Measurements from ENCODE around the gene NCBP3.
"Not testable (repeated sequence)": the region's sequence is repeated elsewhere in the genome, so short reads cannot be mapped to it uniquely, and the experiment has no call there.

NCBP3 gene

DNA sequence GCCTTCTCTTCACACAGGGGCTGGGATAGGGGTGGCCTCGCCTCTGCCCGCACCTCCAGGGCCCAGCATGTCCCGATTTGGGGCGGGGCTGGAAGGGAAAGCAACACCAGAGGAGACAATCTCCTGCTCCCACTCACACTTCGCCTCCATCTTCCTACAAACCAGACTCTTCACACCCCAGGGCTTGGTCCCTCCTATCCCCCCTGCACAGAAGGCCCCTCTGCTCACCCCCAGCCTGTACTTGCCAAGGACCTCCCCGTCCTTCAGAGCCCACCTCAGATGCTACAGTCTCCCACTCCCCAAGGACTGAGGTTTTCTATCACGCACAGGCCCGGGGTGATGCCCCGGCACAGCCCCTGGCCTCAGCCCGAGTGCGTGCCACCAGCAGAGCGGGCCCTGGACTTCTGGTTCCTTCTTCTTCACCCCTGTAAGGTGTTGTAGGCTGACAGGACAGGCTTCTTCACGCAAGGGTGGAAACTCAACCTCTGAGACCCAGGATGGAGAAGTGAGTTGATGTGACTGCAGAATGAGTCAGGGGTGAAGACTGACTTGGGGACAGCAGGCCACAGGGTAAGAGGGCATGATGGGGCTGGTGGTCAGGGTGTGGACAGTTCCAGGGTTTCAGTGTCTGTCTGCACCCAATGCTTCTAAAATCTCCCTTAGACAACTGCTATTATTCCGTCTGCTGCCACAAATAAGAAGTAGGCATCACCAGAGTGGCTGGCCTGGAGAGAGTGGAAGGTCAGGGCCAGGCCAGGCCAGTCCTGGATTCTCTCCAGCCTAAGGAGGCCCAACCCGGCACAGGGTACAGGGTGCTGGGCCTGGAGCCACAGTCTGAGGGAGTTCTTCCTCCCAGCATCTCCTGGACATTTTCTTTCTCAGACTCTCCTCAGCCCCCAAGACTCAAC, 47.5 kb downstream of the NCBP3 start:
- no peak overlapping the region for H3K4me3 ChIP-seq (ENCODE audit: low read depth in 1 of 5, low read length in 5 of 5)
- peaks cover 0 to 12% (median 7%) of the 10 kb centered on the region in 5 donors for H3K4me1 ChIP-seq (ENCODE audit: control insufficient read depth in 5 of 5, insufficient read depth in 5 of 5, low read length in 5 of 5)
- H3K9me3 ChIP-seq (ENCODE audit: control insufficient read depth in 5 of 5, low read length in 5 of 5): no peaks in the 10 kb centered on the region
- H3K27me3 ChIP-seq (ENCODE audit: control insufficient read depth in 5 of 5, insufficient read depth in 4 of 5, low read length in 5 of 5): peaks cover 0 to 3% (median 0%) of the 10 kb centered on the region in 5 donors
- peaks cover 0 to 5% (median 0%) of the 10 kb centered on the region in 5 donors for H3K36me3 ChIP-seq (ENCODE audit: control insufficient read depth in 5 of 5, insufficient read depth in 5 of 5, low read length in 5 of 5)
- peak overlapping the region in 1 of 5 donors; percentile 19 for H3K9ac ChIP-seq (ENCODE audit: low read length in 5 of 5)
- H3K27ac ChIP-seq (ENCODE audit: low read depth, low read length): no peak overlapping the region

DNA sequence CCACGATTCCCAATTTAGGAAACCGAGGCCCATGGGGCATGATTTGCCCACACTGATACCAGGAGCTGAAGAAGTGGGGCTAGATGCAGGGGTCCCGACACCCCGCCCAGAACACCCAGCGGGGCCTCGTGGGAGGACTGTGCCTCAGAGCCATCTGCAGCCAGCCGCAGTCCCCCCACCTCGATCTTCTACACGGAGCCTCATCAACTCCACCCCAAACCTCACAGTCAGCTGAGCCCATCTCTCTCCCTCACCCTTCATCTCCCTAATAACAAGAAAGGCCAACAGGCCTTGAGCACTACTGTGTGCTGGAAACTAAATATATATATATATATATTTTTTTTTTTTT, 49.2 kb downstream of the NCBP3 start:
- H3K27ac ChIP-seq (ENCODE audit: low read depth, low read length): no peak overlapping the region
- no peak overlapping the region for H3K4me3 ChIP-seq (ENCODE audit: low read depth in 1 of 5, low read length in 5 of 5)
- no peaks in the 10 kb centered on the region for H3K9me3 ChIP-seq (ENCODE audit: control insufficient read depth in 5 of 5, low read length in 5 of 5)
- H3K9ac ChIP-seq (ENCODE audit: low read length in 5 of 5): no peak overlapping the region
- H3K36me3 ChIP-seq (ENCODE audit: control insufficient read depth in 5 of 5, insufficient read depth in 5 of 5, low read length in 5 of 5): peaks cover 0 to 4% (median 0%) of the 10 kb centered on the region in 5 donors
- no peaks in the 10 kb centered on the region for H3K4me1 ChIP-seq (ENCODE audit: control insufficient read depth in 5 of 5, insufficient read depth in 5 of 5, low read length in 5 of 5)
- H3K27me3 ChIP-seq (ENCODE audit: control insufficient read depth in 5 of 5, insufficient read depth in 4 of 5, low read length in 5 of 5): peaks cover 0 to 3% (median 0%) of the 10 kb centered on the region in 5 donors

DNA sequence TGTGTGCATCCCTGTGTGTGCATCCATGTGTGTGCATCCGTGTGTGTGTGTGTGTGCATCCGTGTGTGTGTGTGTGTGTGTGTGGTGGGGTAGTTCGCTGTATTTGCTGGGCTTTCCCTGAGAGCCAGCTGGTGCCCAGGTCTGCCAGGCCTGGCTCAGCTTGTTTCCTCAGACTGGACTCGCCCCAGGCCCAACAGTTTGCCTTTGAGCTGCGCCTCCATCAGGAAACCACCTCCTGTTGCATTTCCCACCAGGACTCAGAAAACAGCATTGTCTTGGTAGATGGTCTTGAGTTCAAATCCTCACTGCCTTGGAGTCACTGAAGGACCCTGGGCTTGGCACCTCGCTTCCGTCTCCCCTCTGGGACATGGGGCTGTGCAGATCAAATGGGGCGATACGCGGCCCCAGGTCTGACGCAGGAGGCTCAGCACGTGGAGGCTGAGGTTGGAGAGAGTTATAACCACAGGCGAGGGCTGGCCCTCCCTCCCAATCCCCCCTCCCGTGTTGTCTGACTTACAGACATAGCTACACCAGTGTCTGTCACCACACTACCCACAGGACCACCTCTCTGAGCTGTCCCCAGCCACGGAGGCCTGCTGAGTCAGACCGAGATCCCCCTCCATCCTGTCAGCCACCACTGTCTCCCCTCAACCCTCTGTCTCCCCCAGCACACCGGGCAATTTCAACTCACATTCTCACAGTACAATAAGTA, 49.8 kb downstream of the NCBP3 start:
- no peak overlapping the region for H3K27ac ChIP-seq (ENCODE audit: low read depth, low read length)
- H3K9me3 ChIP-seq (ENCODE audit: control insufficient read depth in 5 of 5, low read length in 5 of 5): no peaks in the 10 kb centered on the region
- no peak overlapping the region for H3K4me3 ChIP-seq (ENCODE audit: low read depth in 1 of 5, low read length in 5 of 5)
- no peak overlapping the region for H3K9ac ChIP-seq (ENCODE audit: low read length in 5 of 5)
- no peaks in the 10 kb centered on the region for H3K4me1 ChIP-seq (ENCODE audit: control insufficient read depth in 5 of 5, insufficient read depth in 5 of 5, low read length in 5 of 5)
- peaks cover 0 to 3% (median 0%) of the 10 kb centered on the region in 5 donors for H3K27me3 ChIP-seq (ENCODE audit: control insufficient read depth in 5 of 5, insufficient read depth in 4 of 5, low read length in 5 of 5)
- no peaks in the 10 kb centered on the region for H3K36me3 ChIP-seq (ENCODE audit: control insufficient read depth in 5 of 5, insufficient read depth in 5 of 5, low read length in 5 of 5)

DNA sequence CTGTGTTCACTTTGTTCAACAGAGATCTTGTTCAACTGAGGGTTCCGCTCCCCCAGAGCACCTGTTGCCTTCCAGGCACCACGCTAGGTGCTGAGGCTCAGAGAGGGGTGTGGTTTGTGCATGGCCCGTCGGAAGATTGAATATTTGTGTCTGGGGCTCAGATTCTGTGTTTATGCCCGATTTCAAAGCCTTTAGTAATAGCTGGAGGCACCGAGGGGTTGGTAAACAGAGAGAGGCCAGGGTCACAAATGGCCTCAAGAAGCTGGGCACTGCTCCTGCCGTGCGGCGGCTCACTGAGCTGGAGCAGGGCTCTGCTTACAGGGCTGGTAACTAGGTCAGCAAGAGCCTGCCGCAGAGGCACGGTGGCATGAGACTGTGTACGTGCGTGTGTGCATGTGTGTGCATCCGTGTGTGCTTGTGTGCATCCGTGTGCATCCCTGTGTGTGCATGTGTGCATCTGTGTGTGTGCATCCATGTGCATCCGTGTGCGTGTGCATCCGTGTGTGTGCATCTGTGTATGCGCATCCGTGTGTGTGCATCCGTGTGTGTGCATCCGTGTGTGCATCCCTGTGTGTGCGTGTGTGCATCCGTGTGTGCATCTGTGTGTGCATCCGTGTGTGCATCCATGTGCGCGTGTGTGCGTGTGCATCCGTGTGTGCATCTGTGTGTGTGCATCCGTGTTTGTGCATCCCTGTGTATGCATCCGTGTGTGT, 50.5 kb downstream of the NCBP3 start:
- Histone ChIP-seq H3K27ac (ENCODE audit: low read depth, low read length) (no peak overlapping the region), H3K9ac (ENCODE audit: low read length in 5 of 5) (no peak overlapping the region), H3K27me3 (ENCODE audit: control insufficient read depth in 5 of 5, insufficient read depth in 4 of 5, low read length in 5 of 5) (peaks cover 0 to 3% (median 0%) of the 10 kb centered on the region in 5 donors), H3K4me3 (ENCODE audit: low read depth in 1 of 5, low read length in 5 of 5) (no peak overlapping the region), H3K4me1 (ENCODE audit: control insufficient read depth in 5 of 5, insufficient read depth in 5 of 5, low read length in 5 of 5) (no peaks in the 10 kb centered on the region), H3K36me3 (ENCODE audit: control insufficient read depth in 5 of 5, insufficient read depth in 5 of 5, low read length in 5 of 5) (no peaks in the 10 kb centered on the region), H3K9me3 (ENCODE audit: control insufficient read depth in 5 of 5, low read length in 5 of 5) (no peaks in the 10 kb centered on the region)

DNA sequence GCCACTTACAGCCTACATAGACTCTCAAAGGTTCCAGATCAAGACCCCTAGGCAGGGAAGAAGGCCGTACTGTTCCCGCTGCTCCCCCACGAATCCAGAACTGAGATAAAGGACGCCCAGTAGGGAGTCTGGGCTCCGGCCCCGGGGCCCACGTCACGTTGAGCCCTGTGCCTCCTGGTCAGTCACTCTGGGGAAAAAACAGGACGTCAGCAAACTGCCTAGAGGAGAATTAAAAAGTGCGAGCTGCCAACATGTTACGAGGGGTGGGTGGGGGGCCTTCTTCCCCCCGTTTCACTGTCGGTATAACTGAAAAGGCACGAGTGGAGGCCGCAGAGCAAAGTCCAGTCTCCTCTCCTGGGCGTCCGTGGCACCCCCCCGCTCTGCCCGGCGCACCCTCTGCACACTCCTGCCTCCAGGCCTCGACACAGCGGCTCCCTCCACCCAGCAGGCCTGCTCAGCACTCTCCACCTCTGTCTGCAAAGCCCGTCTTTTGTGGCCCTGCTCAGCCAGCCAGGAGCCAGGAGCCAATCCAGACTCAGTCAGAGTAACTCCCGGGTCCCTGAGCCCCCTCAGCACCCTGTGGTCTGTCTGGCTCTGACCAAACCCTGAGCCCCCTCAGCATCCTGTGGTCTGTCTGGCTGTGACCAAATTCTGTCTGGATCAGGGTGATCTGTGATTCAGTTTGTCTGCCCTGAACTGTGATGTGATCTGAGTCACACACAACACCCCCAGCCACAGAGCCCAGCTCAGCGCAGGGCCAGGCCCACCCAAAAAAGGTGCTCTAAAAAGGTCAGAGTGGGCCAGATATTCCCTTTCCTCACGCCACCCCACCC, 51.3 kb downstream of the NCBP3 start:
- H3K36me3 ChIP-seq (ENCODE audit: control insufficient read depth in 5 of 5, insufficient read depth in 5 of 5, low read length in 5 of 5): no peaks in the 10 kb centered on the region
- H3K4me1 ChIP-seq (ENCODE audit: control insufficient read depth in 5 of 5, insufficient read depth in 5 of 5, low read length in 5 of 5): no peaks in the 10 kb centered on the region
- H3K4me3 ChIP-seq (ENCODE audit: low read depth in 1 of 5, low read length in 5 of 5): no peak overlapping the region
- H3K9me3 ChIP-seq (ENCODE audit: control insufficient read depth in 5 of 5, low read length in 5 of 5): no peaks in the 10 kb centered on the region
- H3K27ac ChIP-seq (ENCODE audit: low read depth, low read length): no peak overlapping the region
- peaks cover 0 to 3% (median 0%) of the 10 kb centered on the region in 5 donors for H3K27me3 ChIP-seq (ENCODE audit: control insufficient read depth in 5 of 5, insufficient read depth in 4 of 5, low read length in 5 of 5)
- H3K9ac ChIP-seq (ENCODE audit: low read length in 5 of 5): no peak overlapping the region

DNA sequence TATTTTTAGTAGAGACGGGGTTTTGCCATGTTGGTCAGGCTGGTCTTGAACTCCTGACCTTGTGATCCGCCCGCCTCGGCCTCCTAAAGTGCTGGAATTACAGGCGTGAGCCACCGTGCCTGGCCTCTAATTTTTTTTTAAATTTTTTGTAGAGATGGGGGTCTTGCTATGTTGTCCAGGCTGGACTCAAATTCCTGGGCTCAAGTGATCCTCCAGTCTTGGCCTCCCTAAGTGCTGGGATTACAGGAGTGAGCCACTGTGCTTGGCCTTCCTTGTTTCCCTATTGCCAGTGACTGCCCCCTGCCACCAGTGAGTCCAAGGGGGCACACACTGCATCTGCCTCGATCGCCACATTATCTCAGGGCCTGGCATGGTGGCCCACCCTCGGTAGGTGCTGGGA, 51.9 kb downstream of the NCBP3 start:
- H3K9me3 ChIP-seq (ENCODE audit: control insufficient read depth in 5 of 5, low read length in 5 of 5); H3K27me3 ChIP-seq (ENCODE audit: control insufficient read depth in 5 of 5, insufficient read depth in 4 of 5, low read length in 5 of 5); H3K27ac ChIP-seq (ENCODE audit: low read depth, low read length); H3K36me3 ChIP-seq (ENCODE audit: control insufficient read depth in 5 of 5, insufficient read depth in 5 of 5, low read length in 5 of 5); H3K4me1 ChIP-seq (ENCODE audit: control insufficient read depth in 5 of 5, insufficient read depth in 5 of 5, low read length in 5 of 5); H3K9ac ChIP-seq (ENCODE audit: low read length in 5 of 5); H3K4me3 ChIP-seq (ENCODE audit: low read depth in 1 of 5, low read length in 5 of 5): not testable (repeated sequence)

DNA sequence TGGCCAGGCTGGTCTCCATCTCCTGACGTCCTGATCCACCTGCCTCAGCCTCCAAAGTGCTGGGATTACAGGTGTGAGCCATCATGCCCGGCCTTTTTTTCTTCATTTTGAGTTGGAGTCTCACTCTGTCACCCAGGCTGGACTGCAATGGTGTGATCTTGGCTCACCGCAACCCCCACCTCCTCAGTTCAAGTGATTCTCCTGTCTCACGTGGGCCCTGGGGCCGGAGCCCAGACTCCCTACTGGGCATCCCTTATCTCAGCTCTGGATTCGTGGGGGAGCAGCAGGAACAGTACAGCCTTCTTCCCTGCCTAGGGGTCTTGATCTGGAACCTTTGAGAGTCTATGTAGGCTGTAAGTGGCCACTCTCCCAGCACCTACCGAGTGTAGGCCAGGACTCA, 52.8 kb downstream of the NCBP3 start:
- not testable (repeated sequence) for H3K36me3 ChIP-seq (ENCODE audit: control insufficient read depth in 5 of 5, insufficient read depth in 5 of 5, low read length in 5 of 5); H3K27ac ChIP-seq (ENCODE audit: low read depth, low read length); H3K9ac ChIP-seq (ENCODE audit: low read length in 5 of 5); H3K4me1 ChIP-seq (ENCODE audit: control insufficient read depth in 5 of 5, insufficient read depth in 5 of 5, low read length in 5 of 5); H3K9me3 ChIP-seq (ENCODE audit: control insufficient read depth in 5 of 5, low read length in 5 of 5); H3K4me3 ChIP-seq (ENCODE audit: low read depth in 1 of 5, low read length in 5 of 5); H3K27me3 ChIP-seq (ENCODE audit: control insufficient read depth in 5 of 5, insufficient read depth in 4 of 5, low read length in 5 of 5)

DNA sequence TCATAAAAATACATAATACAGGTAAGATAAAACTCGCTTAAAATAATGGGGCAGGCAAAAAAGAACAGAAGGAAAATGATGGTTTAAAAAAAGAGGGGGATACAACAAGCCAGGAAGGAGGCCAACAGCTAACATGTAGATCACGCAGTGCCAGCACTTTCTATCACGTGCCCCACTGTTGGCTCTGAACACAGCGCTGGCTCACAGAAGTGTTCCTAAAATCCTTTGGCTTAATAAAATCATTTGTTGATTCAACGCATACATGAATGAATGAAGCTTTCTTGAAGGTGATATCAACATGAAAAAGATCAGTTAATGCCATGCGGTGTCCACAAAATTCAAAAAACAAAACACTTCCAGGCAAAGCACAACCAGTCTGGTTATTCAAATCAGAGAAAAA, 53.6 kb downstream of the NCBP3 start:
- Histone ChIP-seq H3K9ac (ENCODE audit: low read length in 5 of 5) (no peak overlapping the region), H3K9me3 (ENCODE audit: control insufficient read depth in 5 of 5, low read length in 5 of 5) (no peaks in the 10 kb centered on the region), H3K27ac (ENCODE audit: low read depth, low read length) (no peak overlapping the region), H3K4me1 (ENCODE audit: control insufficient read depth in 5 of 5, insufficient read depth in 5 of 5, low read length in 5 of 5) (no peaks in the 10 kb centered on the region), H3K4me3 (ENCODE audit: low read depth in 1 of 5, low read length in 5 of 5) (no peak overlapping the region), H3K27me3 (ENCODE audit: control insufficient read depth in 5 of 5, insufficient read depth in 4 of 5, low read length in 5 of 5) (peaks cover 0 to 3% (median 0%) of the 10 kb centered on the region in 5 donors), H3K36me3 (ENCODE audit: control insufficient read depth in 5 of 5, insufficient read depth in 5 of 5, low read length in 5 of 5) (no peaks in the 10 kb centered on the region)

DNA sequence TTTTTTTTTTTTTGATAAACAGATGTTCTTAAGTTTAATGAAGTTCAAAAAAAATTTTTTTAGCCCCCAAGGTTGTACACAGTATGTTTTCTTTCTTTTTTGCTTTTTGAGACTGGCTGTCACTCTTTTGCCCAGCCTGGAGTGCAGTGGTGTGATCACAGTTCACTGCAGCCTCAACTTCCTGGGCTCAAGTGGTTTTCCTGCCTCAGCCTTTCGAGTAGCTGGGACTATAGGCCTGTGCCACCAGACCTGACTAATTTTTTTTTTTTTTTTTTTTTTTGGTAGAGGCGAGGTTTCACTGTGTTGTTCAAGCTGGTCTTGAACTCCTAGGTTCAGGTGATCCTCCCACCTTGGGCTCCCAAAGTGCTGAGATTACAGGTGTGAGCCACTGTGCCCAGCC, 57.8 kb downstream of the NCBP3 start:
- Histone ChIP-seq H3K36me3 (ENCODE audit: control insufficient read depth in 5 of 5, insufficient read depth in 5 of 5, low read length in 5 of 5) (no peaks in the 10 kb centered on the region), H3K9me3 (ENCODE audit: control insufficient read depth in 5 of 5, low read length in 5 of 5) (no peaks in the 10 kb centered on the region), H3K27ac (ENCODE audit: low read depth, low read length) (no peak overlapping the region), H3K4me3 (ENCODE audit: low read depth in 1 of 5, low read length in 5 of 5) (no peak overlapping the region), H3K27me3 (ENCODE audit: control insufficient read depth in 5 of 5, insufficient read depth in 4 of 5, low read length in 5 of 5) (no peaks in the 10 kb centered on the region), H3K4me1 (ENCODE audit: control insufficient read depth in 5 of 5, insufficient read depth in 5 of 5, low read length in 5 of 5) (no peaks in the 10 kb centered on the region), H3K9ac (ENCODE audit: low read length in 5 of 5) (no peak overlapping the region)

Measured in subcutaneous abdominal adipose tissue (tissue), 5 donors.